DLD1 (cell line): ENCODE measurements around the gene GPD1L.

Experiments used
- in situ Hi-C: cut with HindIII; loops from 2 replicates; pipeline ENCODE4 v1.10.0; 2017; ENCODE audit warnings: low sequenced_read_pairs

The GPD1L gene

DNA sequence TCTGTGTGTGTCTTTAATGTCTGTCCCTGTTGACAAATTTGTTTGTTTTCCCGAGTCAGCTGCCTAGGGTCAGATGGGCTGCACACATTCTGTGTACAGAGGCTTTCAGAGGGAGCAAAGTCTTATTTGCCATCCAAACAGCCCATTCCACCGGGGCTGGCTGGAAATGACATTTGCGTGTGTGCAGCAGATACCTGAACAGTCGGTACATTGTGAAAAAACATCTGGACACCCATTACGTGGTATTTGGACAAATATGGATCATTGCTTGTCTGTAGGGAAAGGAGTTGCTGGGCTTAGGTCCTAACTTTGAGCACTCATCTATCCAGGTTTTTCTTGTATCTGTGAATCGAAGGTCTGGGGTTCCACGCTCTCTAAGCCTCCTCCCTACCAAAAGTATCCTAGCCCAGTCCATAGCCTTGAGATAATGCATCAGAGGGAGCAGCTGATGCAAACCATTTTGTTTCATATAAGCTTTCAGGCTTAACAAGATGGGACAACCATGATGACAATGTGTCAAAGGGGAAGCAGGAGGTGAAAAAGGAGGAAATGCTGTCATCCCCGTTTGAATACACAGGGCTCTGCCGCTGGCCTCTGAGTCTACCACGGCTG is 109.9 kb downstream of the GPD1L start:
- in situ Hi-C loops: no loop called here

DNA sequence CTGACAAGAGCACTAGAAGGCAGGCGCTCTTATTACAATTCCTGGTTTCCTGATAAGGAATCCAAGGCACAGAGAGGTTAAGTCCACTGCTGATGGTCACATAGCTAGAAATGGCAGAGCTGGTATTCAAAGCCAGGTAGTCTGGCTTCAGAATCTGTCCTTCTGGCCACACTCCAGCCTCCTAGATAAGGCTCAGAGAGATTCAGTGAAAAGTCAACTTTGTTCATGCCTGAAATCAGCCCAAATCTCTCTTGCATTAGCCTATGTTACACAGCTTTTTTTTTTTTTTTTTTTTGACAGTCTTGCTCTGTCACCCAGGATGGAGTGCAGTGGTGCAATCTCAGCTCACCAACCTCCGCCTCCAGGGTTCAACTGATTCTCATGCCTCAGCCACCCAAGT is 110.9 kb downstream of the GPD1L start:
- in situ Hi-C loops: no loop called here
